ENCODE measurements around the gene JAK1. TPM values are rescaled to one million over a fixed set of nuclear protein-coding genes. Genes with fewer than 3 reads are reported as not detected.

Gene JAK1
- total RNA-seq, 1 experiment from 2014 or later, result 73.1 TPM

DNA sequence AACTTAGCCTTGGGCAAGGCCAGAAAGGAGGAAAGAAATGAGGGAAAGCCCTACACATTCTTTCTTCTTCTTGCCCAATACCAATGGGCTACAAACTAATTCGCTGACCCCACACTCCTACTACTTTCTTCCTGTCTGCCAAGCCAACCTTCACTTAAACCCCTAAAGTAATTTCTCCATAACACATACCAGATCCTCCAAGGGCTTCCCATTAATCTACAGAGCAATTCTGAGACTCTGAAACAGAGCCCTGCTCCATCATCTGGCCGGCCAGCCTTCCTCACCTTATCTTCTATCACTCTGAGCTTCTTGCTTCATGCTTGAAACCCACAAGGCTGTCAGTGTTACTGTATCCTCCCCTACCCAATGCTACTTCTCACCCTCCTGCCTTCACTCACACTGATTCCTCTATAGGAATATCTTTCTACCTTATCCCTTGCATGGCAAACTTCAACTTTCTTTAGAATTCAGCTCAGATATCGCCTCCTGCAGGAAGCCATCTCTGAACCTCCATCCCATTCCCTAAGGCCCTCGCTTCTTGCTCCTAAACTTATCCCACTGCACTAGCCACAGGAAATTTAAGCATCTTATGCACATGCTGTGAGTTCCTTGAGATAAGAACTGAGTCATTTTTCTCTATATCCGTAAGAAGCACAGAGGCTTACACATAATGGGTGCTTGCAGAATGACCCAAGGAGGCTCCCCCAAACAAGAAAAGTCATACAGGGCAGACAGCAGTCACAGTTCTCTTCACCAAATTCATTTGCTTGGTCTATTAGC is 81.9 kb downstream of the JAK1 start:
- no TSS peak for BruUV-seq (replicated peaks)
- peaks cover 23% of the 10 kb centered on the region for H3K36me3 Mint-ChIP-seq (ENCODE audit: insufficient read depth, unreplicated experiment)
- H3K27ac Mint-ChIP-seq (ENCODE audit: low read depth, unreplicated experiment), result no peak overlapping the region
- intact Hi-C loops (cut with micrococcal nuclease), result no loop called here
- TF ChIP-seq, protein P1, sequence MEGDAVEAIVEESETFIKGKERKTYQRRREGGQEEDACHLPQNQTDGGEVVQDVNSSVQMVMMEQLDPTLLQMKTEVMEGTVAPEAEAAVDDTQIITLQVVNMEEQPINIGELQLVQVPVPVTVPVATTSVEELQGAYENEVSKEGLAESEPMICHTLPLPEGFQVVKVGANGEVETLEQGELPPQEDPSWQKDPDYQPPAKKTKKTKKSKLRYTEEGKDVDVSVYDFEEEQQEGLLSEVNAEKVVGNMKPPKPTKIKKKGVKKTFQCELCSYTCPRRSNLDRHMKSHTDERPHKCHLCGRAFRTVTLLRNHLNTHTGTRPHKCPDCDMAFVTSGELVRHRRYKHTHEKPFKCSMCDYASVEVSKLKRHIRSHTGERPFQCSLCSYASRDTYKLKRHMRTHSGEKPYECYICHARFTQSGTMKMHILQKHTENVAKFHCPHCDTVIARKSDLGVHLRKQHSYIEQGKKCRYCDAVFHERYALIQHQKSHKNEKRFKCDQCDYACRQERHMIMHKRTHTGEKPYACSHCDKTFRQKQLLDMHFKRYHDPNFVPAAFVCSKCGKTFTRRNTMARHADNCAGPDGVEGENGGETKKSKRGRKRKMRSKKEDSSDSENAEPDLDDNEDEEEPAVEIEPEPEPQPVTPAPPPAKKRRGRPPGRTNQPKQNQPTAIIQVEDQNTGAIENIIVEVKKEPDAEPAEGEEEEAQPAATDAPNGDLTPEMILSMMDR (IDR thresholded peaks at IDR 0.05; ENCODE audit: unreplicated experiment), result no peak
- no peaks in the 10 kb centered on the region for H3K9me3 Mint-ChIP-seq (ENCODE audit: unreplicated experiment)
- DNase-seq (ENCODE audit: unreplicated experiment), result no peak
- H3K27me3 Mint-ChIP-seq (ENCODE audit: insufficient read depth, unreplicated experiment), result no peaks in the 10 kb centered on the region
- no peaks in the 10 kb centered on the region for H3K4me1 Mint-ChIP-seq (ENCODE audit: insufficient read depth, unreplicated experiment)
- H3K4me3 Mint-ChIP-seq (ENCODE audit: unreplicated experiment), result no peak overlapping the region
- ChIA-PET POLR2A (no interaction called here), CTCF (no interaction called here)

DNA sequence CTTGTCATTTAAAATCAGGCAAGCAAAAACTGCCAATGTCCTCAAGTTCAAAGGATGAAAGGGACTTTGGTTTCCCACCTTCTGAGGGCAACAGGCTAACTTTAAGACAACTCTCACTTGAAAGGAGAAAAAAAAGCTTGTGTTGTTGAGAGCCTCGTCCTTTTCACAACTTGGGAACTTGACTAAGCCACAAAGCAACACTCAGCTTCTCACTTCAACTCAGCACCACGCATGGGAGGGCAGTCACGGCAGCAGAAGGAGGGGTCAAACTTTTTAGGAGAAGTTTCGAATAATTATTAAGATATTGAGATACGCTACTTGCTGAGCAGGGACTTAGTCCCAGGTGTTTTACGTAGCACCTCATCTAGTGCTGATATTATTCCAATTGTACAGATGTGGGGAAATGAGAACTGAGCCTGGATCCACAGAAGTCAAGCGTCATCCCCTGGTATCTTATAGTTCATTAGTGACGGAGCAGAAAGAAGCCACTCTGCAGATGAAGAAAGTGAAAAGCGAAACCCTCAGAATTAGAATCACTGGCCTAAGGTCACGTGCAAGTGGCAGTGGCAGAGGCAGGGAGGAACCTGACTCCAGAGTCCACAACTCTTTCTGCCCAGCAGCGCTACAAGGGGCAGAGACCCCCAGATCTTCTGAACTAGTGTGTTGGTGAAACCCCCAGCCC is 83.6 kb downstream of the JAK1 start:
- Mint-ChIP-seq H3K36me3 (ENCODE audit: insufficient read depth, unreplicated experiment) (peaks cover 23% of the 10 kb centered on the region), H3K27me3 (ENCODE audit: insufficient read depth, unreplicated experiment) (no peaks in the 10 kb centered on the region), H3K9me3 (ENCODE audit: unreplicated experiment) (no peaks in the 10 kb centered on the region), H3K4me3 (ENCODE audit: unreplicated experiment) (no peak overlapping the region), H3K27ac (ENCODE audit: low read depth, unreplicated experiment) (no peak overlapping the region), H3K4me1 (ENCODE audit: insufficient read depth, unreplicated experiment) (no peaks in the 10 kb centered on the region)
- TF ChIP-seq, protein P1 (IDR thresholded peaks at IDR 0.05; ENCODE audit: unreplicated experiment), result no peak
- ChIA-PET POLR2A (no interaction called here), CTCF (no interaction called here)
- no TSS peak for BruUV-seq (replicated peaks)
- intact Hi-C loops (cut with micrococcal nuclease), result no loop called here
- no peak for DNase-seq (ENCODE audit: unreplicated experiment)

DNA sequence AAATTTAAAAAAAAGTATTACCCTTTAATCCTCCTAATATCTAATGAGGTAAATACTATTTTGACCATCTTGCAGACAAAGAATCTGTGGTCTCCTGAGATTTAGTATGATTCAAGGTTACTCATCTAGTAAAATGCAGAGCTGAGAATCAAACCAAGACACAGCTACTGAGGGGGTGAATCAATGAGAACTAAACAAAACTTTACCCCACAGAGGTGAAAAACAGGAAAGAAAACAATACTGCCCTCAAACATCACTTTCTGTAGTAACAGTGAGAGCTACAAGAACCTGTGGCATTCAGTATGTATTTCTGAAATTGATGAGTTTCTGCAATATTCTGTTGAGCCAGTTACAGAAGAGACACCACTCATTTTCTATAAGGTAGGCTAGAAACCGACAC is 85.1 kb downstream of the JAK1 start:
- ChIA-PET CTCF (interaction anchor here (0.6 kb wide), 1 partner anchor 246 kb away, joined by 4 read pairs; no protein-coding TSS in a partner anchor), POLR2A (no interaction called here)
- H3K4me1 Mint-ChIP-seq (ENCODE audit: insufficient read depth, unreplicated experiment), result no peaks in the 10 kb centered on the region
- H3K9me3 Mint-ChIP-seq (ENCODE audit: unreplicated experiment), result no peaks in the 10 kb centered on the region
- intact Hi-C loops (cut with micrococcal nuclease), result no loop called here
- no TSS peak for BruUV-seq (replicated peaks)
- DNase-seq (ENCODE audit: unreplicated experiment), result no peak
- peaks cover 32% of the 10 kb centered on the region for H3K36me3 Mint-ChIP-seq (ENCODE audit: insufficient read depth, unreplicated experiment)
- no peak overlapping the region for H3K4me3 Mint-ChIP-seq (ENCODE audit: unreplicated experiment)
- H3K27me3 Mint-ChIP-seq (ENCODE audit: insufficient read depth, unreplicated experiment), result no peaks in the 10 kb centered on the region
- TF ChIP-seq, protein P1 (IDR thresholded peaks at IDR 0.05; ENCODE audit: unreplicated experiment), result no peak
- no peak overlapping the region for H3K27ac Mint-ChIP-seq (ENCODE audit: low read depth, unreplicated experiment)

DNA sequence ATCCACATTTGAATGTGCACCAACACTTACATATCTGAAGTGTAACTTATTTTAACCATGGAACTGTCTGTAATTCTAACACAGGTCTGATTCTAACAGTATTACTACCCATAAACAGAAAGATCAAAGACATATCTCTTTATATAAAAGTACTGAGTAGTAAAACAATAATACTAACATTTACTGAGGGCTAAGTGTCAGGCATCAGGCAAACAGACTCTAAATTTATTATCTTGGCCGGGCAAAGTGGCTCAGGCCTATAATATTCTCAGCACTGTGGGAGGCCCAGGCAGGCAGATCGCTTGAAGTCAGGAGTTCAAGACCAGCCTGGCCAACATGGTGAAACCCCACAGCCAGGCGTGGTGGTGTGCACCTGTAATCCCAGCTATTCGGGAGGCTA is 85.9 kb downstream of the JAK1 start:
- Mint-ChIP-seq H3K4me3 (ENCODE audit: unreplicated experiment) (no peak overlapping the region), H3K9me3 (ENCODE audit: unreplicated experiment) (no peaks in the 10 kb centered on the region), H3K27ac (ENCODE audit: low read depth, unreplicated experiment) (no peak overlapping the region), H3K4me1 (ENCODE audit: insufficient read depth, unreplicated experiment) (no peaks in the 10 kb centered on the region), H3K27me3 (ENCODE audit: insufficient read depth, unreplicated experiment) (no peaks in the 10 kb centered on the region), H3K36me3 (ENCODE audit: insufficient read depth, unreplicated experiment) (peaks cover 36% of the 10 kb centered on the region)
- no peak for DNase-seq (ENCODE audit: unreplicated experiment)
- TF ChIP-seq, protein P1 (IDR thresholded peaks at IDR 0.05; ENCODE audit: unreplicated experiment), result no peak
- no TSS peak for BruUV-seq (replicated peaks)
- ChIA-PET CTCF (interaction anchor here (0.6 kb wide), 1 partner anchor 247 kb away, joined by 4 read pairs; no protein-coding TSS in a partner anchor), POLR2A (interaction anchor here (0.7 kb wide), 1 partner anchor 109 kb away, joined by 3 read pairs; no protein-coding TSS in a partner anchor)
- intact Hi-C loops (cut with micrococcal nuclease), result no loop called here

Data from MCF 10A (cell line).